ENCODE data around the gene DNAAF1. TPM values are rescaled to one million over a fixed set of nuclear protein-coding genes. Genes with fewer than 3 reads are reported as not detected.

The DNAAF1 gene
- total and polyA plus RNA-seq, 2 donors (not counting 3 experiments of a cell fraction or from before 2014, with no cell fraction given) = 0.01 TPM; not detected in 1

GRCh38 chr16:84197466-84198128, 52.5 kb downstream of the DNAAF1 start:
- DNase-seq (ENCODE audit: low read depth, low spot score) = no peak
- no peak for FAIRE-seq
- Histone ChIP-seq H3K9me3 (replicated peaks; ENCODE audit: control insufficient read depth, insufficient read depth, low read length) (no peaks in the 10 kb centered on the region), H3K4me3 (replicated peaks in 1 of 3; ENCODE audit: insufficient read depth in 1 of 3, low read depth in 1 of 3, low read length in 3 of 3) (no peak overlapping the region), H3K4me2 (ENCODE audit: insufficient read depth, low read length) (no peak overlapping the region), H3K9me1 (replicated peaks; ENCODE audit: control insufficient read depth, extremely low read depth, insufficient read depth, low read length) (no peaks in the 10 kb centered on the region), H4K20me1 (replicated peaks; ENCODE audit: control insufficient read depth, extremely low read depth, insufficient read depth, low read length) (no peaks in the 10 kb centered on the region), H3K79me2 (ENCODE audit: control insufficient read depth, insufficient read depth, low read length) (no peaks in the 10 kb centered on the region), H3K36me3 (ENCODE audit: control insufficient read depth in 2 of 2, extremely low read depth in 1 of 2, insufficient read depth in 2 of 2, low read length in 2 of 2) (no peaks in the 10 kb centered on the region), H2AFZ (ENCODE audit: low read depth, low read length) (no peak overlapping the region), H3K9ac (replicated peaks; ENCODE audit: extremely low read depth, insufficient read depth, low read length) (no peak overlapping the region), H3K27ac (ENCODE audit: insufficient read depth, low read depth, low read length) (no peak overlapping the region), H3K27me3 (ENCODE audit: control insufficient read depth in 2 of 2, insufficient read depth in 2 of 2, low read length in 2 of 2) (no peaks in the 10 kb centered on the region), H3K4me1 (ENCODE audit: control insufficient read depth, extremely low read depth, insufficient read depth, low read length) (no peaks in the 10 kb centered on the region)
- TF ChIP-seq POLR2AphosphoS5 (IDR thresholded peaks at IDR 0.05; ENCODE audit: insufficient read depth, low read depth, low read length) (no peak), MYC (IDR thresholded peaks at IDR 0.05; ENCODE audit: low read depth, low read length) (no peak), JUN (IDR thresholded peaks at IDR 0.05; ENCODE audit: borderline replicate concordance, insufficient read depth, insufficient read length, low read depth) (no peak), POLR2A (IDR thresholded peaks at IDR 0.05; ENCODE audit: low read depth, low read length) (no peak), GATA2 (IDR thresholded peaks at IDR 0.05; ENCODE audit: insufficient read depth, insufficient read length, low read depth, low read length) (no peak), EZH2 (IDR thresholded peaks at IDR 0.05; ENCODE audit: borderline replicate concordance, low read depth, low read length, severe bottlenecking) (no peak), FOS (IDR thresholded peaks at IDR 0.05; ENCODE audit: borderline replicate concordance, insufficient read depth, low read length) (no peak)
- TF ChIP-seq, protein P1, sequence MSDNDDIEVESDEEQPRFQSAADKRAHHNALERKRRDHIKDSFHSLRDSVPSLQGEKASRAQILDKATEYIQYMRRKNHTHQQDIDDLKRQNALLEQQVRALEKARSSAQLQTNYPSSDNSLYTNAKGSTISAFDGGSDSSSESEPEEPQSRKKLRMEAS (IDR thresholded peaks at IDR 0.05; ENCODE audit: insufficient read depth, insufficient read length) = no peak
- TF ChIP-seq, protein P2, sequence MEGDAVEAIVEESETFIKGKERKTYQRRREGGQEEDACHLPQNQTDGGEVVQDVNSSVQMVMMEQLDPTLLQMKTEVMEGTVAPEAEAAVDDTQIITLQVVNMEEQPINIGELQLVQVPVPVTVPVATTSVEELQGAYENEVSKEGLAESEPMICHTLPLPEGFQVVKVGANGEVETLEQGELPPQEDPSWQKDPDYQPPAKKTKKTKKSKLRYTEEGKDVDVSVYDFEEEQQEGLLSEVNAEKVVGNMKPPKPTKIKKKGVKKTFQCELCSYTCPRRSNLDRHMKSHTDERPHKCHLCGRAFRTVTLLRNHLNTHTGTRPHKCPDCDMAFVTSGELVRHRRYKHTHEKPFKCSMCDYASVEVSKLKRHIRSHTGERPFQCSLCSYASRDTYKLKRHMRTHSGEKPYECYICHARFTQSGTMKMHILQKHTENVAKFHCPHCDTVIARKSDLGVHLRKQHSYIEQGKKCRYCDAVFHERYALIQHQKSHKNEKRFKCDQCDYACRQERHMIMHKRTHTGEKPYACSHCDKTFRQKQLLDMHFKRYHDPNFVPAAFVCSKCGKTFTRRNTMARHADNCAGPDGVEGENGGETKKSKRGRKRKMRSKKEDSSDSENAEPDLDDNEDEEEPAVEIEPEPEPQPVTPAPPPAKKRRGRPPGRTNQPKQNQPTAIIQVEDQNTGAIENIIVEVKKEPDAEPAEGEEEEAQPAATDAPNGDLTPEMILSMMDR (IDR thresholded peaks at IDR 0.05; ENCODE audit: extremely low read depth in 1 of 2, insufficient read depth in 1 of 2, low read depth in 1 of 2, low read length in 2 of 2) = no peak
- dilution Hi-C loops (cut with MboI; ENCODE audit: extremely low pct_ligation_motif_present, low sequenced_read_pairs) = no loop called here
- no TSS peak for BruUV-seq (replicated peaks)
- ChIA-PET POLR2A (no interaction called here), CTCF (interaction anchor here (1.6 kb wide), 1 partner anchor 11 kb away, joined by 7 read pairs; the partner anchor contains the start of gene TAF1C)
- intact Hi-C loops (cut with micrococcal nuclease) = no loop called here
